ENCODE results near the gene STH. TPM values are rescaled to one million over a fixed set of nuclear protein-coding genes. Genes with fewer than 3 reads are reported as not detected.

Gene STH
- total and polyA plus RNA-seq, 9 of the 15 experiments (the other 6 are each of a cell fraction or from before 2014, with no cell fraction given), result not detected

GRCh38 chr17:46044286-46044928 is 45.4 kb downstream of the STH start (continued):
- TF ChIP-seq ZNF75A (CRISPR knock-in tag; IDR thresholded peaks at IDR 0.05), result no peak
- no peak for TF ChIP-seq ETV5 (CRISPR knock-in tag; IDR thresholded peaks at IDR 0.05; ENCODE audit: low read depth)
- TF ChIP-seq ARID1B (IDR thresholded peaks at IDR 0.05), result 0 out of 2 replicates have a peak, but pooled peaks have one; percentile 14
- TF ChIP-seq ZBTB9 (CRISPR knock-in tag; IDR thresholded peaks at IDR 0.05), result no peak
- no peak for TF ChIP-seq SREBF2 (CRISPR knock-in tag; IDR thresholded peaks at IDR 0.05)
- no peak for TF ChIP-seq RNF2 (IDR thresholded peaks at IDR 0.05)
- no peak for TF ChIP-seq NUFIP1 (IDR thresholded peaks at IDR 0.05; ENCODE audit: partially characterized antibody)
- no peak for TF ChIP-seq ZNF280A (IDR thresholded peaks at IDR 0.05; ENCODE audit: low read depth, partially characterized antibody)
- no peak for TF ChIP-seq TEAD2 (tag; IDR thresholded peaks at IDR 0.05)
- peak; percentile 92 to 98 (median 98) for TF ChIP-seq CTCF (IDR thresholded peaks at IDR 0.05 in 2 of 3, conservative IDR thresholded peaks at IDR 0.05 in 1 of 3; ENCODE audit: insufficient read depth in 2 of 3, low read depth in 1 of 3, low read length in 3 of 3)
- peak; percentile 42; the same call in 1 of the 2 replicates for TF ChIP-seq DEAF1 (CRISPR knock-in tag; IDR thresholded peaks at IDR 0.05)
- 0 out of 2 replicates have a peak, but pooled peaks have one; percentile 8 for TF ChIP-seq MEF2A (IDR thresholded peaks at IDR 0.05; ENCODE audit: control insufficient read depth, low read depth, low read length)
- TF ChIP-seq GTF2E2 (tag; IDR thresholded peaks at IDR 0.05), result no peak

Data from K562 (cell line).